ENCODE data around the gene CNN3. TPM values are rescaled to one million over a fixed set of nuclear protein-coding genes. Genes with fewer than 3 reads are reported as not detected.

CNN3 gene
- total and polyA plus RNA-seq, 2 of the 4 experiments (the other 2 are of a cell fraction): 249 to 552 TPM

GRCh38 chr1:94954263-94955220, 27.6 kb upstream of the CNN3 start:
- Histone ChIP-seq H3K9ac (ENCODE audit: low read depth, low read length) (no peak overlapping the region), H2BK5ac (ENCODE audit: low read depth, low read length, poor library complexity, severe bottlenecking) (no peak overlapping the region), H2AK5ac (ENCODE audit: low read depth, low read length) (peak overlapping the region; percentile 27; the same call in 1 of the 2 replicates), H3K14ac (replicated peaks; ENCODE audit: low read depth, low read length) (no peak overlapping the region), H4K8ac (ENCODE audit: low read depth in 2 of 2, low read length in 2 of 2) (0 out of 4 replicates have a peak overlapping the region, but pooled peaks of 1 of the 2 experiments have one; percentile 41), H3K36me3 (ENCODE audit: control insufficient read depth, insufficient read depth, low read length) (no peaks in the 10 kb centered on the region), H2BK20ac (ENCODE audit: low read depth, low read length) (0 out of 2 replicates have a peak overlapping the region, but pooled peaks have one; percentile 24), H3K4me3 (ENCODE audit: insufficient read depth, low read depth, low read length) (no peak overlapping the region), H2AK9ac (replicated peaks; ENCODE audit: low read depth, low read length, poor library complexity) (no peak overlapping the region), H4K91ac (ENCODE audit: insufficient read depth, low read depth, low read length) (no peak overlapping the region), H3K27ac (ENCODE audit: insufficient read depth, low read length) (no peak overlapping the region), H3K4me1 (ENCODE audit: control insufficient read depth, insufficient read depth, low read length) (peaks cover 14% of the 10 kb centered on the region), H2AFZ (replicated peaks; ENCODE audit: low read length, poor library complexity) (no peak overlapping the region), H3K56ac (ENCODE audit: extremely low read depth, insufficient read depth, low read length) (no peak overlapping the region), H3K9me3 (ENCODE audit: control insufficient read depth, insufficient read depth, low read length) (no peaks in the 10 kb centered on the region), H3K18ac (ENCODE audit: low read depth, low read length) (peak overlapping the region; percentile 12; the same call in 1 of the 2 replicates), H2BK120ac (ENCODE audit: low read depth, low read length) (peak overlapping the region; percentile 21; the same call in 1 of the 2 replicates), H3K4ac (ENCODE audit: low read depth, low read length) (no peak overlapping the region), H3K9me1 (ENCODE audit: insufficient read depth, low read length) (no peaks in the 10 kb centered on the region), H4K20me1 (ENCODE audit: insufficient read depth, low read length) (no peaks in the 10 kb centered on the region), H4K5ac (ENCODE audit: low read depth, low read length) (no peak overlapping the region), H3K23ac (ENCODE audit: low read depth, low read length) (0 out of 2 replicates have a peak overlapping the region, but pooled peaks have one; percentile 10), H3K4me2 (ENCODE audit: low read depth, low read length) (no peak overlapping the region), H3K79me1 (ENCODE audit: low read depth in 1 of 2, low read length in 2 of 2) (no peaks in the 10 kb centered on the region), H2BK15ac (ENCODE audit: low read depth, low read length) (no peak overlapping the region), H3K27me3 (ENCODE audit: control insufficient read depth, insufficient read depth, low read length) (no peaks in the 10 kb centered on the region)
- dilution Hi-C loops (cut with HindIII; ENCODE audit: low sequenced_read_pairs, unreplicated experiment): no loop called here
- DNase-seq (no peak), ATAC-seq (ENCODE audit: low read depth) (peak; percentile 22; the same call in 1 of the 2 replicates)
- TF ChIP-seq MAZ (IDR thresholded peaks at IDR 0.05; ENCODE audit: borderline replicate concordance, low read depth, low read length): no peak
- 14% methylated on average over 1 of the region's 9 CpGs; no CpG with 5 or more reads in 1 of the 2 experiments for WGBS, 2 experiments (ENCODE audit: extremely low coverage in 2 of 2, insufficient read length in 1 of 2)
- intact Hi-C loops (cut with micrococcal nuclease): no loop called here
- ChIA-PET CTCF (interaction anchor here (0.6 to 1.1 kb wide), 2 partner anchors 87 to 102 kb away, joined by 4 to 7 read pairs; no protein-coding TSS in a partner anchor), POLR2A (ENCODE audit: unreplicated experiment) (no interaction called here)
- BruUV-seq (replicated peaks): no TSS peak
- in situ Hi-C loops (cut with MboI; ENCODE audit: low sequenced_read_pairs): no loop called here

Data from IMR-90 (cell line).